Measurements from ENCODE around the gene LMO3. TPM values are rescaled to one million over a fixed set of nuclear protein-coding genes. Genes with fewer than 3 reads are reported as not detected.
"Not testable (repeated sequence)": the region's sequence is repeated elsewhere in the genome, so short reads cannot be mapped to it uniquely, and the experiment has no call there.

LMO3 gene
- polyA plus RNA-seq, 4 donors = 1.7 to 3.4 (median 2.9) TPM

GRCh38 chr12:16553457-16553856 is 52.5 kb downstream of the LMO3 start:
- DNase-seq (ENCODE audit: low read depth in 4 of 4, low spot score in 3 of 4) = no peak

GRCh38 chr12:16552301-16552700 is 53.7 kb downstream of the LMO3 start:
- DNase-seq (ENCODE audit: low read depth in 4 of 4, low spot score in 3 of 4) = no peak

- no peak for DNase-seq (ENCODE audit: low read depth in 4 of 4, low spot score in 3 of 4)
These were observed 60.1 kb downstream of the LMO3 start for GRCh38 chr12:16545836-16546235.

- no peak for DNase-seq (ENCODE audit: low read depth in 4 of 4, low spot score in 3 of 4)
These were observed 63.4 kb downstream of the LMO3 start for GRCh38 chr12:16542586-16542985.

- DNase-seq (ENCODE audit: low read depth in 4 of 4, low spot score in 3 of 4) = not testable (repeated sequence)
These were observed 68.3 kb downstream of the LMO3 start for GRCh38 chr12:16537652-16538051.

GRCh38 chr12:16531621-16532020 is 74.3 kb downstream of the LMO3 start:
- DNase-seq (ENCODE audit: low read depth in 4 of 4, low spot score in 3 of 4) = no peak

- no peak for DNase-seq (ENCODE audit: low read depth in 4 of 4, low spot score in 3 of 4)
These were observed 75.6 kb downstream of the LMO3 start for GRCh38 chr12:16530268-16530850.

GRCh38 chr12:16526693-16527092 is 79.3 kb downstream of the LMO3 start:
- no peak for DNase-seq (ENCODE audit: low read depth in 4 of 4, low spot score in 3 of 4)

- DNase-seq (ENCODE audit: low read depth in 4 of 4, low spot score in 3 of 4) = peak in 1 of 4 donors; percentile 5
These were observed 81.6 kb downstream of the LMO3 start for GRCh38 chr12:16524378-16524777.

GRCh38 chr12:16523951-16524331 is 82.0 kb downstream of the LMO3 start:
- no peak for DNase-seq (ENCODE audit: low read depth in 4 of 4, low spot score in 3 of 4)

- DNase-seq (ENCODE audit: low read depth in 4 of 4, low spot score in 3 of 4) = no peak
These were observed 82.5 kb downstream of the LMO3 start for GRCh38 chr12:16523284-16523950.

- no peak for DNase-seq (ENCODE audit: low read depth in 4 of 4, low spot score in 3 of 4)
These were observed 85.6 kb downstream of the LMO3 start for GRCh38 chr12:16520328-16520727.

- DNase-seq (ENCODE audit: low read depth in 4 of 4, low spot score in 3 of 4) = no peak
These were observed 90.3 kb downstream of the LMO3 start for GRCh38 chr12:16515666-16516065.

- no peak for DNase-seq (ENCODE audit: low read depth in 4 of 4, low spot score in 3 of 4)
These were observed 92.7 kb downstream of the LMO3 start for GRCh38 chr12:16513231-16513630.

GRCh38 chr12:16509411-16509810 is 96.6 kb downstream of the LMO3 start:
- no peak for DNase-seq (ENCODE audit: low read depth in 4 of 4, low spot score in 3 of 4)

GRCh38 chr12:16506394-16506793 is 99.6 kb downstream of the LMO3 start:
- DNase-seq (ENCODE audit: low read depth in 4 of 4, low spot score in 3 of 4) = no peak

- no peak for DNase-seq (ENCODE audit: low read depth in 4 of 4, low spot score in 3 of 4)
These were observed 101.8 kb downstream of the LMO3 start for GRCh38 chr12:16504200-16504599.

GRCh38 chr12:16499611-16500010 is 106.4 kb downstream of the LMO3 start:
- no peak for DNase-seq (ENCODE audit: low read depth in 4 of 4, low spot score in 3 of 4)

All from right renal pelvis (tissue), 4 donors.